Measurements from ENCODE around the gene AMBP.

Gene AMBP

GRCh38 chr9:114093761-114094505 lies 15.8 kb upstream of the AMBP start:
- ATAC-seq (replicated peaks) (no peak), DNase-seq (no peak)
- H3K27me3 Mint-ChIP-seq: peaks cover 60 to 91% of the 10 kb centered on the region in 2 donors
- H3K36me3 Mint-ChIP-seq (ENCODE audit: insufficient read depth): no peaks in the 10 kb centered on the region
- no peak overlapping the region for H3K27ac Mint-ChIP-seq
- no peak overlapping the region for H3K4me3 Mint-ChIP-seq
- no peaks in the 10 kb centered on the region for H3K9me3 Mint-ChIP-seq
- peaks cover 8 to 11% of the 10 kb centered on the region in 2 donors for H3K4me1 Mint-ChIP-seq (ENCODE audit: low read depth in 2 of 2)

- Mint-ChIP-seq H3K4me3 (no peak overlapping the region), H3K4me1 (ENCODE audit: low read depth in 2 of 2) (peaks cover 8 to 11% of the 10 kb centered on the region in 2 donors), H3K9me3 (no peaks in the 10 kb centered on the region), H3K36me3 (ENCODE audit: insufficient read depth) (no peaks in the 10 kb centered on the region), H3K27ac (no peak overlapping the region), H3K27me3 (peaks cover 59 to 97% of the 10 kb centered on the region in 2 donors)
- ATAC-seq (replicated peaks): no peak
- no peak for DNase-seq
Observed at GRCh38 chr9:114093031-114093471, 15.0 kb upstream of the AMBP start.

DNA sequence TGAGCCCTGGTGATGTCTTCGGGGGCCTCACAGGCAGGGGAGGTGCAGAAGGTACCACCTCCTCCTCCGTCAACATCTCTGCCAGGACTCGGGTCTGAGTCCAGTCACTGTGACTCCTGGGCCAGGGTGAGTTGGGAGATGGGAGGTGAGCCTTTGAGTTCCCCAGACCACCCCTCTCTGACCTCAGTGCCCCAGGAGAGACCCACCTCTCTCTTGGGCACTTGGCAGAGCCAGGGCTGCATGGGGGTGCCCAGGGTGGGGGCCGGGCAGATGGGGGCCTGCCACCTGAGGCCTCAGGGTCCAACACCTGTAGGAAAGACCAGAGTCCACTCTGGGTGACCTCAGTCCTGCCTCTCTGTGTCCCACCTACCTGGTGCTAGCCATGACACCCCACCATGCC lies 14.2 kb upstream of the AMBP start:
- ATAC-seq (replicated peaks) (no peak), DNase-seq (no peak)
- no peak overlapping the region for H3K27ac Mint-ChIP-seq
- H3K4me1 Mint-ChIP-seq (ENCODE audit: low read depth in 2 of 2): peaks cover 4 to 7% of the 10 kb centered on the region in 2 donors
- no peaks in the 10 kb centered on the region for H3K36me3 Mint-ChIP-seq (ENCODE audit: insufficient read depth)
- H3K9me3 Mint-ChIP-seq: no peaks in the 10 kb centered on the region
- H3K4me3 Mint-ChIP-seq: no peak overlapping the region
- peaks cover 55 to 98% of the 10 kb centered on the region in 2 donors for H3K27me3 Mint-ChIP-seq

DNA sequence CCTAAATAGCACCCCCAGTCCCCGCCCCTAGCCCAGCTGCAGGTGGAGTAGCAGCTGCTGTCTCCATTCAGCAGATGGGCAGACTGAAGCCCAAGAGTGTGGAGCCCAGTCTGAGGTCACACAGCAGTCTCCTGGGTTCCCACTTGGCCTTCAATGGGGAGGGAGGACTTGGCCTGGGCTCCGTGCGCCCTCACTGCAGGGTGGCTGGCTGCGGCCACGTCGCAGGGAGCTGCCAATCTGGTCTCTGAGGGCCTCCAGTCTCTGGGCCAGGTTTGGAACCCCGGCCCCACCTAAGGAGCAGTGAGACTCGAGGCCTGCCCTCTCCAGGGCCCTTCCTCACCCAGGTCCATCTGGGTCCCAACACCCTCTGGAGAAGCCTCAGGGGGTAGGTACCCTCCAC lies 13.6 kb upstream of the AMBP start:
- ATAC-seq (replicated peaks) (no peak), DNase-seq (no peak)
- Mint-ChIP-seq H3K36me3 (ENCODE audit: insufficient read depth) (no peaks in the 10 kb centered on the region), H3K4me3 (no peak overlapping the region), H3K27ac (no peak overlapping the region), H3K9me3 (no peaks in the 10 kb centered on the region), H3K27me3 (peaks cover 48 to 98% of the 10 kb centered on the region in 2 donors), H3K4me1 (ENCODE audit: low read depth in 2 of 2) (peaks cover under 1 to 5% of the 10 kb centered on the region in 2 donors)

GRCh38 chr9:114090798-114091197 lies 12.7 kb upstream of the AMBP start:
- Mint-ChIP-seq H3K4me3 (no peak overlapping the region), H3K4me1 (ENCODE audit: low read depth in 2 of 2) (no peaks in the 10 kb centered on the region), H3K27ac (peak overlapping the region in 1 of 2 donors; percentile 25), H3K27me3 (peaks cover 40 to 98% of the 10 kb centered on the region in 2 donors), H3K36me3 (ENCODE audit: insufficient read depth) (no peaks in the 10 kb centered on the region), H3K9me3 (no peaks in the 10 kb centered on the region)
- ATAC-seq (replicated peaks) (no peak), DNase-seq (no peak)

- peaks cover 28 to 97% of the 10 kb centered on the region in 2 donors for H3K27me3 Mint-ChIP-seq
- H3K9me3 Mint-ChIP-seq: no peaks in the 10 kb centered on the region
- H3K27ac Mint-ChIP-seq: no peak overlapping the region
- H3K4me3 Mint-ChIP-seq: no peak overlapping the region
- ATAC-seq (replicated peaks) (no peak), DNase-seq (no peak)
- no peaks in the 10 kb centered on the region for H3K4me1 Mint-ChIP-seq (ENCODE audit: low read depth in 2 of 2)
- H3K36me3 Mint-ChIP-seq (ENCODE audit: insufficient read depth): no peaks in the 10 kb centered on the region
Observed at GRCh38 chr9:114089206-114089840, 11.2 kb upstream of the AMBP start.

DNA sequence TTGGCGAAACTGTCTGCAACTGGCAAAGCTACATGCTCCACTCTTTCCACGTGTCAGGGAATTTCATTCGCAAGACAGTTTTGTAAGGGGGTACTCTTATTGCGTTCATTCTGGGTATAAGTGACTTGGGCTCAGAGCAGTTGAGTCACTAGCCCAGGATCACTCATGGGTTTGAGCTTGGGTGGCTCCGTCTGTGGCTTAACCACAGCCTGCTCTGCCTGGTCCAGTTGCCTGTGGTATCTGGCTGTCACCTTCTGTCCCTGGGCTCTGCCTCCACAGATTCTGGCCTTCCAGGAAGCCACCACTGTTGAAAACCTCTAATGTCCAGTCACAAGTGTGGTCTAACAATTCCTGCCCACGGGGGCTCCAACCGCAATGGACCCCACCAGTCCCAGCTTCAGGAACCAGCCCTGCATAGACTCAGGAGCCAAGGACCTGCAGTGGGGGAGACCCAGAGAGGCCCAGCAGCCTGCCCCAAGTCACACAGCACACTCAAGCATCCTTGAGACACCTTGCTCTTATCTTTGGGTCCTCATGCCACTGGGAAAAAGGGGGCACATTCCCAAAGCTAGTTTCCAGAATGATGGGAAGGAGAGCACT lies 10.6 kb upstream of the AMBP start:
- Mint-ChIP-seq H3K36me3 (ENCODE audit: insufficient read depth) (no peaks in the 10 kb centered on the region), H3K4me3 (no peak overlapping the region), H3K9me3 (no peaks in the 10 kb centered on the region), H3K4me1 (ENCODE audit: low read depth in 2 of 2) (no peaks in the 10 kb centered on the region), H3K27me3 (peaks cover 26 to 94% of the 10 kb centered on the region in 2 donors), H3K27ac (no peak overlapping the region)
- no peak for ATAC-seq (replicated peaks)
- DNase-seq: no peak

GRCh38 chr9:114087721-114088120 lies 9.6 kb upstream of the AMBP start:
- no peaks in the 10 kb centered on the region for H3K36me3 Mint-ChIP-seq (ENCODE audit: insufficient read depth)
- no peak for ATAC-seq (replicated peaks)
- DNase-seq: no peak
- no peaks in the 10 kb centered on the region for H3K4me1 Mint-ChIP-seq (ENCODE audit: low read depth in 2 of 2)
- H3K4me3 Mint-ChIP-seq: no peak overlapping the region
- H3K9me3 Mint-ChIP-seq: no peaks in the 10 kb centered on the region
- no peak overlapping the region for H3K27ac Mint-ChIP-seq
- H3K27me3 Mint-ChIP-seq: peaks cover 16 to 84% of the 10 kb centered on the region in 2 donors

GRCh38 chr9:114086607-114087006 lies 8.5 kb upstream of the AMBP start:
- no peak for ATAC-seq (replicated peaks)
- H3K4me3 Mint-ChIP-seq: no peak overlapping the region

DNA sequence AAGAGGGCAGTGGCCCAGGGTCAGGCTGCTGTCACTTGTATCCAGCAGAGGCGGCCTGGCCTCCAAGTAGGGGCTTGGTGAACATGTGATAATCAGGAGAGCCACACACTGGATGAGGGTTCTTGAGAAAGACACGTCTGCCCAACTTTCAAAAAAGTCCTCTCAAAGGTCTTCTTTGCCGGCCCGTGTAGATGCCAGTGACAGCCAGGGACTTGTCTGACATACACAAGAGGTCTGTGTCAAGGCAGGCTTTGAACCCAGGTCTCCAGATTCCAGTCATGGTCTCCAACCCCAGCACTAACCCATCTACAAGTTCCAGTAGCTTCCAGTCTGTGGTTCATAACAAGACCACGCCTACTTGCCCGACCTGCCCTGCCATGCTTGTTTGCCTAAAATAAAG lies 7.9 kb upstream of the AMBP start:
- H3K4me3 Mint-ChIP-seq: no peak overlapping the region
- no peak for ATAC-seq (replicated peaks)
- no peaks in the 10 kb centered on the region for H3K4me1 Mint-ChIP-seq (ENCODE audit: low read depth in 2 of 2)
- H3K36me3 Mint-ChIP-seq (ENCODE audit: insufficient read depth): no peaks in the 10 kb centered on the region
- DNase-seq: no peak
- peaks cover 14 to 77% of the 10 kb centered on the region in 2 donors for H3K27me3 Mint-ChIP-seq
- no peak overlapping the region for H3K27ac Mint-ChIP-seq
- no peaks in the 10 kb centered on the region for H3K9me3 Mint-ChIP-seq

More at GRCh38 chr9:114086607-114087006, 8.5 kb upstream of the AMBP start:
- H3K27me3 Mint-ChIP-seq: peaks cover 14 to 77% of the 10 kb centered on the region in 2 donors
- H3K4me1 Mint-ChIP-seq (ENCODE audit: low read depth in 2 of 2): no peaks in the 10 kb centered on the region
- H3K9me3 Mint-ChIP-seq: no peaks in the 10 kb centered on the region
- no peaks in the 10 kb centered on the region for H3K36me3 Mint-ChIP-seq (ENCODE audit: insufficient read depth)
- H3K27ac Mint-ChIP-seq: no peak overlapping the region
- DNase-seq: no peak

GRCh38 chr9:114085387-114085789 lies 7.3 kb upstream of the AMBP start:
- H3K27ac Mint-ChIP-seq: no peak overlapping the region
- ATAC-seq (replicated peaks): no peak

GRCh38 chr9:114084282-114085073 lies 6.4 kb upstream of the AMBP start:
- H3K36me3 Mint-ChIP-seq (ENCODE audit: insufficient read depth): no peaks in the 10 kb centered on the region
- H3K9me3 Mint-ChIP-seq: no peaks in the 10 kb centered on the region
- H3K4me1 Mint-ChIP-seq (ENCODE audit: low read depth in 2 of 2): no peaks in the 10 kb centered on the region
- no peak overlapping the region for H3K4me3 Mint-ChIP-seq
- no peak for ATAC-seq (replicated peaks)
- no peak for DNase-seq
- peaks cover 3 to 72% of the 10 kb centered on the region in 2 donors for H3K27me3 Mint-ChIP-seq
- H3K27ac Mint-ChIP-seq: no peak overlapping the region

More at GRCh38 chr9:114085387-114085789, 7.3 kb upstream of the AMBP start:
- peaks cover 9 to 76% of the 10 kb centered on the region in 2 donors for H3K27me3 Mint-ChIP-seq
- H3K9me3 Mint-ChIP-seq: no peaks in the 10 kb centered on the region
- no peak for DNase-seq
- H3K4me1 Mint-ChIP-seq (ENCODE audit: low read depth in 2 of 2): no peaks in the 10 kb centered on the region
- no peak overlapping the region for H3K4me3 Mint-ChIP-seq
- no peaks in the 10 kb centered on the region for H3K36me3 Mint-ChIP-seq (ENCODE audit: insufficient read depth)

DNA sequence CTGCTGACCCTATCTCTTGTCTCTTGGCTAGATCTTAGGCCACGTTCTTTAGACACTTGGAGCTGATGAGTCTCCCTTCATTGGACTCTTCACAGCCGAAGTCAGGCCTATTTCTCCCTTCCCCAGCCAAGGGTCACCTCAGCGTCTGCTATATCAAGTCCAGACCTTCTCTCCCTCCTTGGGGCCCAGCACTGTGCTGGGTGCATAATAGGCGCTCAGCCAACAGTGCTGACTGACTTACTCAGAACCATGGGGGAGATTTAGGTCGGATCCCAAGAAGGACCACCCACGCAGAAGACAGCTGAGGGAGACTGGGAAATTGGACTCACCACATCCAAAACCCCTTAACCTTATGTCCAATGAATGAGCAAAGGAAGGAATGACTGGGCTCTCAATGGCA lies 5.6 kb upstream of the AMBP start:
- Mint-ChIP-seq H3K36me3 (ENCODE audit: insufficient read depth) (no peaks in the 10 kb centered on the region), H3K4me3 (no peak overlapping the region), H3K4me1 (ENCODE audit: low read depth in 2 of 2) (no peaks in the 10 kb centered on the region), H3K9me3 (no peaks in the 10 kb centered on the region), H3K27ac (no peak overlapping the region), H3K27me3 (peaks cover 0 to 64% of the 10 kb centered on the region in 2 donors)
- DNase-seq (no peak), ATAC-seq (replicated peaks) (no peak)

Data from effector memory CD8-positive, alpha-beta T cell (primary cell).